IPS-15b (cell line): ENCODE results near the gene PIPOX.

Source experiments
- H3K27me3 ChIP-seq: one replicate; pipeline ENCODE4 v1.6.1; 2013; ENCODE audit warnings: low read length; ENCODE audit not compliant: control insufficient read depth, insufficient read depth
- H3K36me3 ChIP-seq: one replicate; pipeline ENCODE4 v1.6.1; 2013; ENCODE audit warnings: low read length; ENCODE audit not compliant: control insufficient read depth, insufficient read depth
- H3K4me1 ChIP-seq: one replicate; pipeline ENCODE4 v1.6.1; 2013; ENCODE audit warnings: mild to moderate bottlenecking, low read length; ENCODE audit not compliant: control insufficient read depth, insufficient read depth
- H3K4me3 ChIP-seq: one replicate; pipeline ENCODE4 v1.5.1; 2013; ENCODE audit warnings: low read depth, low read length
- H3K9ac ChIP-seq: one replicate; pipeline ENCODE4 v1.6.1; 2013; ENCODE audit warnings: low read depth, mild to moderate bottlenecking, low read length
- H3K9me3 ChIP-seq: one replicate; pipeline ENCODE4 v1.6.1; 2013; ENCODE audit warnings: mild to moderate bottlenecking, low read length; ENCODE audit not compliant: control insufficient read depth, insufficient read depth

Gene PIPOX

GRCh38 chr17:29041091-29041490 is 1.9 kb upstream of the PIPOX start:
- no peak overlapping the region for H3K4me3 ChIP-seq
- no peaks in the 10 kb centered on the region for H3K27me3 ChIP-seq
- no peaks in the 10 kb centered on the region for H3K36me3 ChIP-seq
- peaks cover 38% of the 10 kb centered on the region for H3K4me1 ChIP-seq
- H3K9ac ChIP-seq = no peak overlapping the region
- H3K9me3 ChIP-seq = no peaks in the 10 kb centered on the region

DNA sequence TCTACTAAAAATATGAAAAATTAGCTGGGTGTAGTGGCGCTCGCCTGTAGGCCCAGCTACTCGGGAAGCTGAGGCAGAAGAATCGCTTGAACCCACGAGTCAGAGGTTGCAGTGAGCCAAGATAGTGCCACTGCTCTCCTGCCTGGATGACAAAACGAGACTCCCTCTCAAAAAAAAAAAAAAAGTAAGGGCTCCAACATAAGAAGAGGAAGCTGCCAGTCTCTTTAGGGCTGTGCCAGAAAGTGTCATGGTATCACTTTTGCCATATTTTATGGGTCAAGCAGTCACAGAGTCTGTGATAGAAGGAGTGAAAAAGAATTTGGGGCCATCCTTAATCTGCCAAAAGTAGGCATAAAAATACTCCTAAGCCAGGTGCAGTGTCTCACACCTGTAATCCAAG is 1.4 kb upstream of the PIPOX start:
- peaks cover 37% of the 10 kb centered on the region for H3K4me1 ChIP-seq
- no peaks in the 10 kb centered on the region for H3K36me3 ChIP-seq
- no peak overlapping the region for H3K4me3 ChIP-seq
- no peaks in the 10 kb centered on the region for H3K27me3 ChIP-seq
- H3K9ac ChIP-seq = no peak overlapping the region
- no peaks in the 10 kb centered on the region for H3K9me3 ChIP-seq

DNA sequence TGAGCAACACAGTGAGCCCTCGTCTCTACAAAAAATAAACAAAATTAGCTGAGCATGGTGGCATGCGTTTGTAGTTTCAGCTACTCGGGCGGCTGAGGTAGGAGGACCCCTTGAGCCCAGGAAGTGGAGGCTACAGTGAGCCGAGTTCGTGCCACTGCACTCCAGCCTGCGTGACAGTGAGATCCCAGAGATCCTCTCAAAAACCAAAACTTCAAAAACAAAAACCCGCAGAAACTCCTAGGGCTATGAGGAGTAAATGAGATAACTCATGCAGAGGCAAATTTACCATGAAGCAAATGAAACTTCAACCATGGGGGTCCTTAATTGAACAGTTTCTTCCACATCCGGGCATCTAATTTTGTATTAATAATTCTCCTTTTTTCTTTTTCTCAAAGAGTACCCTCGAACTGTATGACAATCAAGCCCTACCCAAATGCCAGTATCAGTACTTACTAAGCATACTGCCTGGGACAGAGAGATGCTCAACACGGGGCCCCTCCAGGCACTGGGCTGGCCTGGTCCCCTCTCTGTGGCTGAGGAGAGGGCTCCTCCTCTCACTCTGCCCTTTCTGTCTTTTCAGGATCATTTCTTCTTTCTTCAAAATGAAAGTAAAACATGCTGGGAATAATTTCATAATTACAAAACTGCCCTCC is 789 bp upstream of the PIPOX start:
- Histone ChIP-seq H3K4me1 (peaks cover 32% of the 10 kb centered on the region), H3K27me3 (no peaks in the 10 kb centered on the region), H3K9ac (no peak overlapping the region), H3K36me3 (no peaks in the 10 kb centered on the region), H3K9me3 (no peaks in the 10 kb centered on the region), H3K4me3 (no peak overlapping the region)

DNA sequence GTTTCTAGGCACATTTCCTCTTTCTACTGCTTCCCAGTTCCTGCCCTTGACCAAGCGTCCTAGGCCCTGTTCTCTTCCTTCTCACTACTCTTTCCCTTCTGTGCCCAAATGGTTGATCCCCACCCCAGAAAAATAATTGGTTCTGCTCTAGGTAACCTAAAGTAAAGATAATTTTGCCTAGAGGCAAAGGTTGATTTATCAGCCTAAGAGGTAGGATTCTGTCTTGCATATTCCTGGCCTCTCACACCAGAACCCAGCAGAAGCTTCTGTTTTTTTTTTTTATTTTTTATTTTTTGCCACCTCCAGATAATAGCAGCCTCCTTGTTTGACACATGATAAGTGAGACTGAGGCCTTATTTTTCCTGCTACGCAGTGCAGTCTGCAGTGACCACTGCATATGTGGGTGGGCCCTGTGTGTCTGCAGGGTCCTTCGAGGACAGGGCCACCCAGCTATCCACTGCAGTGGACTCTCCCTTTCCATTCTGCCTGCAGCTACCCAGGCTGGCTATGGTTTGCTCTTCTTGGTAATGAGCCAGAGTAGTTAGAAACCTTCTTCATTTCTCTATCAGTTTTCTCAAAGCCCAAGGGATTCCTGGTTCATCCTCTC is 701 bp downstream of the PIPOX start:
- Histone ChIP-seq H3K4me1 (peaks cover 25% of the 10 kb centered on the region), H3K36me3 (no peaks in the 10 kb centered on the region), H3K9me3 (no peaks in the 10 kb centered on the region), H3K27me3 (no peaks in the 10 kb centered on the region), H3K9ac (no peak overlapping the region), H3K4me3 (no peak overlapping the region)

DNA sequence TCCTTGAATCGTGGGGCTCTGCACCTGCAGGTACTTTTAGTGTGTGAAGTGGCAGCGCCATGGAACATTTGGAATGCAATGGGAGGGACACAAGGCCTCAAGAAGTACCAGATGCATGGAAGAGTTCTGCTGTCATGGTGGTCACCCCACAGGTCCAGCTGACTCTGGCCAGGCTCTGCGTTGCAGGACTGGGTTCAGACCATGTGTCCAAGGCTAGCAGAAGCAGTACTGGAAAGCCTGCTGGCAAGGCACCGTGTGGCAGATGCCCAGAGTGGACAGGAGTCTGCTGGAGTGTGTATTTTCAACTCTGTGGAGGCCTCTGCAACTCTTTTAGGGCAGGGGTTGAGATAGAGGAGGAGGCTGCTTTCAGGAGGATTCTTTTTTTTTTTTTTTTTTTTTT is 2.1 kb downstream of the PIPOX start:
- H3K36me3 ChIP-seq = no peaks in the 10 kb centered on the region
- H3K9me3 ChIP-seq = no peaks in the 10 kb centered on the region
- H3K4me3 ChIP-seq = no peak overlapping the region
- peaks cover 19% of the 10 kb centered on the region for H3K4me1 ChIP-seq
- H3K9ac ChIP-seq = no peak overlapping the region
- no peaks in the 10 kb centered on the region for H3K27me3 ChIP-seq

DNA sequence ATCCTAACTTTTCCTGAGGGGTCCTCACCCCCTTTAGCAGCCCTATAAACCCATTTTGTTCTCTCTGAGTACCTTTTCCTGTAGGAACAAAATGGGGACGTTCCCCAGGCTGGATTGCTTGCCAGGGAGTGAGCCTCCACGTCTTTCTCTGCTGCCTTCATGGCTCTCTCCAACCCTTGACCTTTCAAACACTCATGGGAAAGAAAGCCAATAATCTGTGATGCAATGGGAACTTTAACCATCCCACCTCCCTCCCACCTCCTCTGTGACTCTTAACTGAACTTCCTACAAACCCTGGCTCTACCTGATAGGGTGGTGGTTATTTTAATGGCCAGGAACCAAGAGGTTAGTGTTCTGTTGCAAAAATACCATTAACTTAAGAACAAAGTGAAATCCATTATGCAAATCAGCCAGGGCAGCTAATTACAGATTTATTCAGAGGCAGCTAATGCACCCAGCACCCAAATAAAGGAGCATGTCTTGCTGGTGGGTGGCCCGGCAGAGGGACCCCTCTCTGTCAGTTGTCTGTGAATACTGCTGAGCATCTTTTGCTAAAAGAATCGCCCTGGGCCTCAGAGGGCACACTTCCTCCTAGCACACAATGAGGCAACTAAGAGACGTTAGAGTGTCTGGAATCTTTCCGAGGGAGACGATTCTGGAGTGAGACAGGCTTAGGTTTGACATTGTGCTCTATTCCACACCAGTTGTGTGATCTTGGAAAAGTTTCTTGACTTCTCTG is 3.0 kb downstream of the PIPOX start:
- Histone ChIP-seq H3K9ac (no peak overlapping the region), H3K36me3 (no peaks in the 10 kb centered on the region), H3K4me1 (peaks cover 19% of the 10 kb centered on the region), H3K4me3 (no peak overlapping the region), H3K9me3 (no peaks in the 10 kb centered on the region), H3K27me3 (no peaks in the 10 kb centered on the region)

DNA sequence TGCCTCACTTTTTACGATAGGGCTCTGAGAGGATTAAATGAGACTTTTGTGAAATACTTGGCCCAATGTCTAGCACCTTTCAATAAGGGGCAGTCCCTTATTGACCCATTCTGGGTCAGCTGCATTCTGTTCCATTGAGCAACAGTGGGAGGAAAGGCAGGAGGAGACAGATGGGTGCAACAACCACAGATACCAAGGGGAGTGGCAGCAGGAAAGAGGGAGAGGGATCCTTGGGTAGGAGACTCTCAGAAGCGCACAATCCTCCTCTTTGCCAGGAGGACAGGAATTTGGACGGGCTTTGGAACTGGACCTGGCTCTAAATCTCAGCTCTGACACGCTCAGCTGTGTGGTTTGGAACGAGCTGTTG is 3.5 kb downstream of the PIPOX start:
- Histone ChIP-seq H3K4me3 (no peak overlapping the region), H3K9me3 (no peaks in the 10 kb centered on the region), H3K9ac (no peak overlapping the region), H3K36me3 (no peaks in the 10 kb centered on the region), H3K27me3 (no peaks in the 10 kb centered on the region), H3K4me1 (peaks cover 19% of the 10 kb centered on the region)

- Histone ChIP-seq H3K4me1 (peaks cover 3% of the 10 kb centered on the region), H3K27me3 (no peaks in the 10 kb centered on the region)
Measured at GRCh38 chr17:29048440-29049368, 5.8 kb downstream of the PIPOX start.

GRCh38 chr17:29049541-29050145 is 6.7 kb downstream of the PIPOX start:
- Histone ChIP-seq H3K27me3 (no peaks in the 10 kb centered on the region), H3K9me3 (no peaks in the 10 kb centered on the region), H3K36me3 (peaks cover 2% of the 10 kb centered on the region), H3K9ac (no peak overlapping the region), H3K4me3 (no peak overlapping the region), H3K4me1 (peaks cover 3% of the 10 kb centered on the region)

More at GRCh38 chr17:29048440-29049368, 5.8 kb downstream of the PIPOX start:
- no peak overlapping the region for H3K4me3 ChIP-seq
- no peak overlapping the region for H3K9ac ChIP-seq
- peaks cover 2% of the 10 kb centered on the region for H3K36me3 ChIP-seq
- H3K9me3 ChIP-seq = no peaks in the 10 kb centered on the region

DNA sequence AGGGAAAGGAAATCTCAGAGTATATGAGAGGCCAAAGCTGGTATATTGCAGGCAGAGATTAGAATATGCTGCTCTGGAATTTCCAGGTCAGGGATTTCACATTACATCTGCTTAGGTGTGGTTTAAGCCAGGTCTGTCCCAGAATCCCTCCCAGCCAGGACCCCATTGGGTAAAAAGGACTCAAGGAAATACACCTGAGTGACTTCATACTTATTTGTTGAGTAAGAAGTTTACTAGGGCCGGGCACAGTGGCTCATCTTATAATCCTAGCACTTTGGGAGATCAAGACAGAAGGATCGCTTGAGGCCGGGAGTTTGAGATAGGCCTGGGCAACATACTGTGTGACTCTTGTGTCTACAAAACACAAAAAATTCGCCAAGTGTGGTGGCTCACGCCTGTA is 7.2 kb downstream of the PIPOX start:
- no peak overlapping the region for H3K4me3 ChIP-seq
- no peak overlapping the region for H3K9ac ChIP-seq
- H3K4me1 ChIP-seq = peaks cover 3% of the 10 kb centered on the region
- no peaks in the 10 kb centered on the region for H3K27me3 ChIP-seq
- peaks cover 2% of the 10 kb centered on the region for H3K36me3 ChIP-seq
- no peaks in the 10 kb centered on the region for H3K9me3 ChIP-seq

- Histone ChIP-seq H3K36me3 (peaks cover 2% of the 10 kb centered on the region), H3K27me3 (no peaks in the 10 kb centered on the region), H3K4me1 (no peaks in the 10 kb centered on the region), H3K4me3 (no peak overlapping the region), H3K9me3 (no peaks in the 10 kb centered on the region), H3K9ac (no peak overlapping the region)
Measured at GRCh38 chr17:29051194-29051593, 8.3 kb downstream of the PIPOX start.
